Hematopoietic multipotent progenitor cell treated with erythropoietin and hydrocortisone succinate and interleukin-3 and kit ligand, for 6 days (in vitro differentiated cells): ENCODE measurements around the gene AHNAK.
A peak's percentile ranks its signal among the peaks of the same experiment; 100 is the strongest.

Experiments used
- DNase-seq: peaks from one replicate; pipeline ENCODE4 v3.0.0-alpha.2; 2015

AHNAK gene

DNA sequence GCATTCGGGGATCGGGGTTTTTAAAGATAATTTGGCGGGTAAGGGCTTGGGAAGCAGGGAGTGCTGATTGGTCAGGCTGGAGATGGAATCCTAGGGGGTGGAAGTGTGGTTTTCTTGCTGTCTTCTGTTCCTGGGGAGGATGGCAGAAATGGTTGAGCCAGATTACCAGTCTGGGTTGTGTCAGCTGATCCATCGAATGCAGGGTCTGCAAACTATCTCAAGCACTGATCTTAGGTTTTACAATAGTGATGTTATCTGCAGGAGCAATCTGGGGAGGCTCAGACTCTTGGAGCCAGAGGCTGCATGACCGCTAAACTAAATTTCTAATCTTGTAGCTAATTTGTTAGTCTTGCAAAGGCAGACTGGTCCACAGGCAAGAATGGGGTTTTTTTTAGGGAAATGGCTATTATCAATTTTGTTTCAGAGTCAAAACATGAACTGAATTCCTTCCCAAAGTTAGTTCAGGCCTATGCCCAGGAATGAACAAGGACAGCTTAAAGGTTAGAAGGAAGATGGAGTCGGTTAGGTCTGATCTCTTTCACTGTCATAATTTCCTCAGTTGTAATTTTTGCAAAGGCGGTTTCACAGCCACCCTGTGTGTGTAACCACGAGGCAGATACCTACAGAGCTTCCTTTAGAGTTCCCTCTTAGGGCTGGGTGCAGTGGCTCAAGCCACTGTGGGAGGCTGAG is 117.6 kb downstream of the AHNAK start:
- DNase-seq: peak; percentile 58

DNA sequence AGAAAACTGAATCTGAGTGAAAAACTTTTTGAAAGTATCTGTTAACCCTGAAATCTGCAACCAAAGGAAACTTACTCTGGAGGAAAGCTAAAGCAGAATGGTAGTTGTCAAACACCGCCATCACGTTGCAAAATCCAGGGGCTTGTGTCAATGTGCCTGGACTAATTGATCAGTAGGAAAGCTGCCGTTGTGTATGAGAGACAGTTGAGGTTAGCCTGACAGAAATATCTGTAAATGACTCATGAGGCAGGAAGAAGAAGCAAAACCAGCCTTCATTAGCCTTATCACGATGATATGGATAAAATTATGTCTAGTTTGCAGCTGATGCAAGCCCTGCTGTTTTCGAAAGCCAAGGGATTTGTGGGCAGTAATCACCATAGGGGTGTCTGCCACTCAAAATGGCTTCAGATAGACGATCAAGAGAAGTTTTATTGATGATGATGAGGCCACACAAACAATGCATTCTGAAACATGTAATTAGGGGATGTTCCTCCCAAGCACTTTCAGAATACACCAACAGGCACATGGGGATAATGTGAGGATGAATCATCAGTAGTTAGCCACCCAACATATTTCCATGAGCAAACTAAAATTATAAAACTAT is 118.9 kb downstream of the AHNAK start:
- DNase-seq: peak; percentile 74

DNA sequence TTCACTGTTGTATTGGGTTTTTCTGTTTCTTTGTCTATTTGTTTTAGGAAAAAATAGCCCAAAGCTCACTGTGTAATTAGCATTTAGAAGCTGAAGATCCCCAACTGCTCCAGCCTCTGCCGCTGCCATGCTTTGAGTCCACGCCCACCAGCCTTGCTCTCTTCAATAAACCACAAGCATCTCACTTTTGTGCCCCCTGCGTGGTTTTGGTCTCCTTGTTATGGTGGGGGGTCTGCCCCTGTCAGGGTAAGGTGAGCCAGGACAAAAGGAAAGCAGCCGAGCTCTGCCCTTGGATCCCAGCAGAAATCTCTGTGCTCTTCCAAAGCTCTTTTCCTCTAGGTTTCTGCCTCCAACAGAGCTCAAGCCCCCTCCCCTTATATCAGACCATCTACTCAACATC is 123.6 kb downstream of the AHNAK start:
- DNase-seq: no peak

DNA sequence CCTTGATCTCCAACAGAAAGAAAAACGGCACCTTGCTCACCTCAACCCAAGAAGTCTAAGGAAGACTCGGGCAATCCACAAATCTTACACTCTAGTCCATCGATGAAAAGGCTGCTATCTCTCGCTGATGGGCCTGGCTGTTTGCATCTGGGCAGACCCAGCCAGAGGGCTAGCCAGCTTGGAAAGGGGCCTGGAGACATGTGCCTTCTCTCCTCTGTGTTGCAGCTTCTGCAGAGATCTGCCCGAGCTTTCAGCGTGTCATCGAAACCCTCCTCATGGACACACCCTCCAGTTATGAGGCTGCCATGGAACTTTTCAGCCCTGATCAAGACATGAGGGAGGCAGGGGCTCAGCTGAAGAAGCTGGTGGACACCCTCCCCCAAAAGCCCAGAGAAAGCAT is 124.6 kb downstream of the AHNAK start:
- DNase-seq: no peak

DNA sequence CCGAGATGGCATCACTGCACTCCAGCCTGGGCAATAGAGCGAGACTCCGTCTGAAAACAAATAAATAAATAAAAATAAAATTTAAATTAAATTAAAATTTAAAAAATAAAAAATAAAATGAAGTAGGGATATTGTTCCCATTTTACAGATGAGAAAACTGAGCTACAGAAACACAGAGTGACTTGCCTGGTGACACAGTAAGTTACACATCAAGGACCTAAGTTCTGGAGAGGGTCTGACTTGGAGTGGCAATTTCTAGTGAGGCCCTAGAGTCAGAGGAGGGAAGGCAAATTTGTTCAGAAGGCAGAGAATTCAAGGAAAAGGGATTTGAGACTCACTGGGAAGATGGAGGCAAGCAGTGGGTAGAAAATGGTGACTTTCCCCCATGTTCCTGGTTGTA is 125.7 kb downstream of the AHNAK start:
- DNase-seq: no peak

DNA sequence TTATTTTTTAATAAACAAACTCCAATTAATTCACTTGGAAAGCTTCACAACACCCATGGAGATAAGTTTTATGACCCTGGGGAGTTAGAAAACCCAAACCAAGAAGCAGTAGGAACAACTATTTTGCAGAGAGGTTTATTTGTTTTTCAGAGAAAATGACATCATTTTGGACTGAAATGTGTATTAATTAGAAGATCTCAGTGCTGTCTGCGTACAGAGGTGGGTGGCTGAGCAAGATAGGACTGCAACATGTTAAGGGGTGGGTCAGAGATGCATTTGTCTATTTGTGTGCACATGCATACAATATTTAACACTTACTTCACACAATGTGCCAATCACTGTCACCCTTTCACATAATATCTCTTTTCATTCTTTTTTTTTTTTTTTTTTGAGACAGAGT is 126.7 kb downstream of the AHNAK start:
- DNase-seq: peak; percentile 25

DNA sequence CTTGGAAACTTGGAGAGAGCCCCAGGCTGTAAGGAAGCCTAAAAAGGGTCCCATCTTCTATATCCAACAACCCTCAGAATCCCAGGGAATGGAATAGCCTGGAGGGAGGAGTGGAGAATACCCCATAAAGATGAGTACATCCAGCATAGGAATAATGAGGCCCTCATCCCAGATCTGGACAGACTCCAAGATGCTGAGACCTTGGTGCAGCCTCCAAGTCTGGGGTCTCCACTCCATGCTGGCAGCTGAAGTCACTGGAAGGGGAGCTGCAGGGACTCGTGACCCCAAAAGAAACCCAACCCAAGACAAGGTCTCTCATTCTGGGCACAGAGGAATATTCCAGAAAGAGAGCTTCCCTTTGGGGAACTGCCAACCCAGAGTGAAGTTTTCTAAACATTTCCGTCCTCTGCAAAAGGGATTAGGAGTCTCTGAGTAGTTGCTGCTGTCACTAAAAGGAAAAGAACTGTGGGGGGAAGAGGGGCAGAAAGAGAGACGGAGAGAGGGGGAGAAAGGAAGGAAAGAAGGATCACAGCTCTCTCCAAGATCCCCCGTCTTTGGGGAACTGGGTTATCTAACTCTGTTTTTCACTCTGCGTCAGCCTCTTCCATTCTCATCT is 127.2 kb downstream of the AHNAK start:
- DNase-seq: no peak

DNA sequence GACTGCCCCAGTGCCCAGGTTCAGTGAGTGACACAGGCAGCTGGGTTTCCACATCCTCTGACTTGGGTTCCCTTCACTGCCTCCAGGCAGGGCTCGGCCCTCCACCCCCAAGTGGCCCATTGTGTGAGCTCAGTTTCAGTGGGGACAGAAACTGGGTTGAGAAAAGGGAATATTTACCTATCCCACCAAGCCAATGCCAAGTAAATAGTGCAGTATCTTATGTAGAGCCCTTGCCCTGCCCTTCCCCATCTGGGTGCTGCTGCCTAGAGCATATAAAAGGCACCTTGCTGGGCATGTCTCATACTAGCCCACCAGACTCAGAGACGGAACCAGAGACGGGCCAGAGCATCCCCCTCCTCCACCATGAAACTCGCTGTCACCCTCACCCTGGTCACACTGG is 127.9 kb downstream of the AHNAK start, which contains the start of gene SCGB1A1:
Gene SCGB1A1 (plus strand): TSS at position 301 of the 400 bp plus-strand sequence. CDS start 63 bp downstream, at position 364.
- DNase-seq: no peak

DNA sequence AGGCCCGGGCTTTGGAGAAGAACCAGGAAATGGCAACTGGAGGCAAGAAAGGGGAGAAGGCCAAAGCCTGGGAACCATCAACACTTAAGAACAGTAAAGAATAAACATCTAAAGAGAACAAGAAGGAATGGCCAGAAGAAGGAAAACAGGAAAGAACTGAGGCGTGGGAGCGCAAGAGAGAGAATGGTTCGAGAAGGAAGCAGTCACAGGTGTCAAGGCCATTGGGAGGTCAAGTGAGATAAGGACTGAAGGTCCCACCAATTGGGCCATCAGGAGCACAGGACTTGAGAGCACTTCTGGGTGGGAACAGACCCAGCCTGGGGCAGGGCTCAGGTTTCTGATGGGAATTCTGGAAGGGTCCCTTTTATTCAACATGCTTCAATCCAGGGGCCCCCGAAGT is 128.5 kb downstream of the AHNAK start:
- no peak for DNase-seq

DNA sequence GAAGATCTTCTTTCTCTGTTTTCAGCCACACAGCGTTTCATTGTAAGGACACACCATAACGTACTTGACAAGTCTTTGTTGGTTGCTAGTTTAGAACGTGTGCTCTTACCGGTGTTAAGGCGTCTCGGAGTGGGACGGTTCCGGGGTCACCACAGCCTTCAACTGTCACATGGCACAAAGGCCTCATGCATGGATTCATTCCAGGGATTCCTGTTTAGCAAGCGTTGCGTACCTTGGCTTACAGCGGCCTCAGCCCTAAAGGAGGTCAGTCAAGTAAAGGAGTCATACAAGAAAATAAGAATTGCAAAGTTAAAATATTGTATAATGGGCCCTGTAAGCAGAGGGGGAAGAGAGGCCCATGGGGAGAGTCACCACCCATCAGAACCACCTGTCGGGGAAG is 130.0 kb downstream of the AHNAK start:
- DNase-seq: no peak

DNA sequence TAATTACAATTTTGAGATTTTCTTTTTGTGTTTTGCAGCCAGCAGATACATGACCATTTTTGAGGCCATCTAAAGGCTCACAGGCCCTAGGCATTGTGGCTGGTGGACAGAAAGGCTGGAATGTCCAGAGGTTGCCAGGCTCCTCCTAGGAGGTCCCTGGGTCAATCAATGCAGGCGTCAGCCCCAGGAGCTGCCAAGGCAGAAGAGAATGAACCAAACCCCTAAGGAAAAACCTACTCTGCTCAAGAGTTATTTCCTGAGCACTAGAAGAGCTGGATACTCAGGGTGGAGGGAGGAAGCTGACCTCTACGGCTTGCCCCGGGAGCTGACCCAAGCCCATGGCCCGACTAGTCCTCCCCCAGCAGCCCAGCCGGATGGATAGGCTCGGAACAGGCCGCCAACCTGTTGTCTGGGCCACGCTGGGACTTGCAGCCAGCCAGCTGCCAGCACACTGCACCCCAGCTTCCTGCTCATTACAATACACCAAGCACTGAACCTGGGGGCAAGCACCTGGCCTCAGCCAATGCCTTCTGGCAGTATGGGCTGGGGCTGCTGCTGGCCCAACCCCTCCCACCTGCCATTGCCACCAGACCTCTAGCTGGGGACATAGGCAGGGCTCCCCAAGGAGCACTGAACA is 133.4 kb downstream of the AHNAK start:
- DNase-seq: no peak

DNA sequence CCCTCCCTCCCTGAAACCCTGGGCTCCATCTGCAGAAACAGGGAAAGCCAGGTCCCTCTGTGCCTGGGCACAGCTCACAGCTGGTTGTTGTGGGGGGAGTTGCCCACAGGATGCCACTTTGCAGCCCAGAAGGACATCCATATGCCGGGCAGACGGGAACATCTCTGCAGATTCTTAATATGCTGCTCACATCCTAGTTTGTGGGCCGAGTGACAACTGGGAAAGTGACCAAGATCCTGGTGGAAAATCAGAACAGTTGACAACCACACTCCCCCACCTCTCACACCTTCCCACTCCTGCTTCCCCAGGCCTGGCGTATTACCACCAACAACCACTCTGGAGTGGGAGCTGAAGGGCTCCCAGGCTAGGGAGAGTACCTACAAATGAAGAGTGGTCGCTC is 135.1 kb downstream of the AHNAK start:
- no peak for DNase-seq

DNA sequence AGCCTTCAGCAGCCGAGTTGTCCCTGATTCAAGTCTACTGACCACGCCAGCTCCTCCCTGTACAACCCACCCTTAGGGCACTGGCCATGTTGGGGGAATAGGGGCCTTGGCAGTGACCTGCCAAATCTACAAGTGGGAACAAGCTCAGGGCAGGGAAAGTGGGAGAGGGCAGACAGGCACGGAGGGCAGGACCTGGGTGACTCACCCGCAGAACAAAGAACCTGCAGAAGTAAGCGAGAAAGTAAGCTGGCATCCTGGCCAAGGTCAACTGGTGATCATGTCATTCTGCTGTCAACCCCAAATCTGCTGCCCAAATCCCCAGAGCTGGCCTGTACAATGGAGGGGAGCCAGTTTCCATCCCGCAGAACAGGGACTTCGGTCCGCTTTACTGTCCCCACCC is 135.6 kb downstream of the AHNAK start:
- no peak for DNase-seq

DNA sequence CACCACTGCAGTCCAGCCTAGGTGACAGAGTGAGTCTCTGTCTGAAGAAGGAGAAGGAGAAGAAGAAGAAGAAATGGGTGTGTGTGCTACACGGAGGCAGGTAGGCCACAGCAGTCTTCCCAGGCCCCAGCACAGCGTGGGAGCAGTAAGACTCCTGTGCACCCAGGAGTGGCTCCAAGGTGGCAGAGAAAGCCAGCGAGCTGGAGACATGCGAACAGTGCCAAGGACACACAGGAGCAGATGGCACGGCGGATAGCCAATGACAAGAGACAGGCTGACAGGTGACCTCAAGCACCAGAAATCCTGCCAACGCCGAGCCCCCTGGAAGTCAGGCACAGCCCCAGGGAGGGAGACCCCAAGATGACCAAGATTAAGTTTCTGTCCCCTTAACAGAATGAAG is 136.8 kb downstream of the AHNAK start:
- no peak for DNase-seq

DNA sequence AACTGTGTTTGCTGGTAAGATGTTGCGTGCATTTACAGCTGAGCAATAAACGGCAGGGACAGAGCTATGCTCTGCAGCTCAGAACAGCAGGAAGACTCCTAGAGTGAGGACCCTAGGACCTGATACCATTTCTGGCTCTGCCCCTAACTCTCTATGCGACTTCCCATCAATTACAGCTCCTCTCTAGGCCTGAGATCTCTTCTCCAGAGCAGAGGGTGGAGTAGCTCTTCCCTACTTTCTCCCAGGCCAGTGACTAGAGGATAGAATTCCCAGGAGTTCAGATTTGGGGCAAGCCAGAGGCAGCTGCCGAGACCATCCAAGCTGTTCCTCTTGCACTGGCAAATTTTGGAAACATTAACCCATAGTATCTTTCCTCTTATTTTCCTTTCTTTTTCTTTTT is 140.6 kb downstream of the AHNAK start:
- DNase-seq: no peak

DNA sequence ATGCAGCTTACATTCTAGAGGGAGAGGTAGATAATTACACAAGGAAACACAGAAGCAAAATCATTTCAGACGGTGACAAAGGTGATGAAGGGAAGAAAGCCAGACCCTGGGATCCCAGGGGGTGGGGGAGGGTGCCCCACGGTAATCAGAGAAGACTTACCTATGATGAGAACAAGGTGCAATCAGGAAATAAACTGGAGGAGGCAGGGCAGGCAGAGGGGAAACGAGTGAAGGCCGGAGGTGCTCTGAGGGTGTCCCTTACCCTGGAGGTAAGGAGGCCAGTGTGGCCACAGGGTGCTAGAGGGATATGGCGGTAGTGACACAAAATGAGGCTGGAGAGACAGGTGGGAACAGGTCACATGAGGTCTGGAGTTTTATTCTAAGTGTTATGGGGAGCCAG is 141.7 kb downstream of the AHNAK start:
- DNase-seq: no peak

DNA sequence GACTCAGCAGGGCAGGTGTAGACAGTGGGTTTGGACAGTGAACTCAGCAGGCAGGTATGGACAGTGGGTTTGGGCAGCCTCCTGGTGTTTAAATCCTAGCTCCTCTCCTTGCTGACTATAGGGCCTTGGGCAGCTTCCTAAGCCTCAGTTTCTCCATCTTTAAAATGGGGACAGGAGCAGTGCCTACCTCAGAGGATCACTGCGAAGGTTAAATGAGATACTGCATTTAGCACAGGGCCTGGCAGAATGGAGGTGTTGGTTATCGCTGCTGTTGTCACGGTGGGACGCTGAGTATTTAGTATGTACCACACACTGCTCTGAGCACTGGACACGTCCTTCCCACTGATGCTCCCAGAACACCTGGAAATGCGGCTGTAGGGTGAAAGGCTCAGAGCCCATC is 142.2 kb downstream of the AHNAK start:
- no peak for DNase-seq

DNA sequence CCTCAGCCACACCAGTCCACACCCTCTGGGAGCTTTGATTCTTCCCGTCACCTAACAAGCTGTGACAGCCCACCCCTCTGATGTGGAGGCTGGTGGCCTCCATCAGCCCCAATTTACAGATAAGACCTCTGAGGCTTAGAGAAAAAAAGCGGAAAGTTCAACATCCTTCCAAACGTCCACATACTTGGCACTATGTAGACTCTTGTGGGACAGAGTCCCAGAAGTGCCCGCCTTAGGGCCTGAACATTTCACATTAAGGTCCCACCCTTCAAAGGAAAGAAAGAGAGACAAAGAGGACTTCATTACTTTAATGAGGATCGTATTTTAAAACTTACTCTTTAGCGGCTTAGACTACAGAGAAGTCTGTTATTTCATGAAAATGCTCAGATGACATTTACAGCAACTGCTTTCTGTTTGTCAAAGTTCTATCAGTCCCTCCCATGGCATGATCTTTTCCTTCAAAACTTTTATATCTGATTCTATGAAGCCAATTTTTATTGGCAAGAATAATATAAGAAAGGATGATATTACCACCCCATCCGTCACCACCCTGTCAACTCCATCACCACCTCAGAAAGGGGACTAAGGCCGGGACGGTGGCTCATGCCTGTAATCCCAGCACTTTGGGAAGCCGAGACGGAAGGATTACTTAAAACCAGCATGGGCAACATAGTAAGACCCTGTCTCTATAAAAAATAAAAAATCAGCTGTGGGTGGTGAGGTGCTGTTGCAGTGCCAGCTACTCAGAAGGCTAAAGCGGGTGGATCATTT is 143.5 kb downstream of the AHNAK start:
- no peak for DNase-seq

DNA sequence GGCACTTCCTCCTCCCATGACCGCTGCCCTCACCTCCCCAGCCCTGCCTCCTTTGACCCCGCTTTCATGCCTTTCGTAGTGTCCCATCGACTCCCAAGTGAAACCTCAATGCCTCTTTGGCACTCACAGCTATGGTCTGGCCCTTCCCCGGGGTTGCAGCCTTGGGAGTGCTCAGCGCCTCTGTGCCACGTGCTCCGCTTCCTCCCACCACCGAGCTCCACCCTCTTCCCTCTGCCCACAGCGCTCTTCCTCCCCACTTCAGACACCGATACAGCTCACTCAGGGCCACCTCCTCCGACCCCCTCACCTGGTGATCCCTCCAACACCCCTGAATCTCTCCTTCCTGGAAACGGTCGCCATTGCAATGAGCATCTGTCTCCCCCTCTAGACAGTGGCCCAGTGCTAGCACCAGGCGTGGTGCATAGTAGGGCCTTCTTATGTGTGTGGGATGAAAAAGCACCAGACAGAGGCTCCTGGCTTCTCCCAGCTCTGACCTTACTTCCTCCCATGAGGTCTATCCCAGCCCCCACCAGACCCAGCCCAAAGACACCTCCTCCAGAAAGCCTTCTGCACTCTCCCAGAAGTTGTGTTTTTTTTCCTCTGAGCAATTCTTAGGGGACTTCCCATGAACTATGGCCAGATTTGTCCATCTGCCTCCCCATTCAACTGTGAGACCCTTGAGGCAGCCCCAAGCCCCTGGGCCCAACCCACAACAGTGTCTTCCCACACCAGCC is 144.2 kb downstream of the AHNAK start:
- DNase-seq: peak; percentile 79

DNA sequence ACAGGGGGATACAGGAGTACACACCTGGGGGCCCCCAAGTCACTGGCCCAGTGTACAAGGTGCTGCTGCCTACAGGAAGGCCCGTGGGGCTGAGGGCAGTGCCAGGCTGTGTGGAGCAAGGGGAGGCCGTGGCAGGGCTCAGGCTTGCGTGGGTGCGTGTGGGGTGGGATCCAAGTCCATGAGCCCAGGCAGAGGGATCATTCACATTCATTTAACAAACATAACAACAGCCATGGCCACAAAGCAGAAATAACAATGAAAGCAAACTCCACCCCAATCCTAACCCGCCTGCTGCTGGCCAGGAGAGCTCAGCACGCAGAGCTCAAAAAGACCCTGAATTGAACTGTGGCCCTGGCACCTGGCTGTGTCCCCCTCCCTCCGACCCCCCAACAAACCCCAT is 144.8 kb downstream of the AHNAK start:
- DNase-seq: no peak

DNA sequence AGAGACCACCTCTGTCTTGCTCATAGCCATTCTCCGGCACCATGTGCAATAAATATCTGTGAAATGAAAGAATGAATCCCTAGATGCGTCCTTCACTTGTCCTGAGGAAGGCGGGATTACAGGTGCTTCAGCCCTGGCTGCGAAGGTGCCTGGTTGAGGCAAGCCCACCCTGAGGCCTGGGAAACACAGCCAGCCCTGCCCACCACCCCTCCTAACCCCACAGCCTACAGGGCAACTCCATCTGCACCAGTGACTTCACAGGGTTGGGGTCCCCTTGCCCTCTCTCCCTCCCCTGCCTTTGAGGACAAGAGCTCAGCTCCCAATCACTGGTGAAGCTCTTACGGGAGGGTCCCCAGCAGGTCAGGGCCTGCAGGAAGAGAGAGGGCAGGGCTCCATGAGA is 145.2 kb downstream of the AHNAK start:
- no peak for DNase-seq

DNA sequence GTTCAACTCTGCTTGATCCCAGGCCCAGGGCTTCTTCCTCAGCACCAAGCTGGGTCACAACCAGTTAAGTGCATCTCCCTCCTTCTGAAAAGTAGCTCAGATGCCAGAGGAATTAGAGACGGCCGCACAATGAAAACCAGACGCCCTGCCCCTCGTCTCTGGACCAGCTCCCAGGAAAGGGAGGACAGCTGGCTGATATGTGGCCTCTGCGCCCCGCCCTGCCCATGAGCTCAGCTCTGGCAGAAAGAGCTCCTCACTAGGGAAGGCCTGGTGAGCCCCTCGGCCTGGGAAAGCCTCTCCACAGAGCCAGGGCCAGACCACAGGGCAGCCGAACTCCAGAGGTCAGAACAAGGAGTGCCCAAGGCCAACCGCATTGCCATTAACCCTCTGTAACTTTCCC is 145.8 kb downstream of the AHNAK start:
- peak; percentile 71 for DNase-seq

DNA sequence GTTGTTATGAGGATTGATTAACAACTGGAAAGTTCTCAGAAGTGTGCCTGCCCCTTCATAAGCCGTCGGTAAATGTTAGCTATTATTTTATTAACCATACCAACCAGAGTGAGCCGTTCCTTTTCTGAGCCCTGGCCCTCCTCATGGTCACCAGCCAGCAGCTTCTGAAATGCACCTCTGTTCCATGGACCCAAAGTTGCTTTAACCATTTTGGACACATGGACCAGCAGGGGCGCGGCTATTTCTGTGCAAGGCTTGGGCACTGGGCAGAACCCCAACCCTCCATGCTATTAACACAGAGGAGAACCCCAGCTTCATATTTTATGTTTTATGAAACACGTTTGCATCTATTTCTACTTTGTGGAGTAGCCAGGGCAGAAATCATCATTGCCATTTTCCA is 146.3 kb downstream of the AHNAK start:
- no peak for DNase-seq
